ENCODE measurements around the gene CCDC93. TPM values are rescaled to one million over a fixed set of nuclear protein-coding genes. Genes with fewer than 3 reads are reported as not detected.
A peak's percentile ranks its signal among the peaks of the same experiment; 100 is the strongest.

Gene CCDC93
- total RNA-seq, 6 experiments from 2014 or later, result 13.4 to 17.2 (median 14.4) TPM

- Mint-ChIP-seq H3K4me1 (ENCODE audit: low read depth) (no peaks in the 10 kb centered on the region), H3K36me3 (ENCODE audit: low read depth) (peaks cover 21% of the 10 kb centered on the region), H3K27ac (no peak overlapping the region), H3K9me3 (no peaks in the 10 kb centered on the region), H3K4me3 (no peak overlapping the region), H3K27me3 (ENCODE audit: insufficient read depth) (no peaks in the 10 kb centered on the region)
- TF ChIP-seq CTCF (IDR thresholded peaks at IDR 0.05), result no peak
- no peak for DNase-seq
Observed at GRCh38 chr2:117996525-117996924, 17.3 kb downstream of the CCDC93 start.

GRCh38 chr2:117994729-117995128, 19.1 kb downstream of the CCDC93 start:
- H3K4me1 Mint-ChIP-seq (ENCODE audit: low read depth), result no peaks in the 10 kb centered on the region
- TF ChIP-seq CTCF (IDR thresholded peaks at IDR 0.05), result no peak
- peaks cover 17% of the 10 kb centered on the region for H3K36me3 Mint-ChIP-seq (ENCODE audit: low read depth)
- H3K27ac Mint-ChIP-seq, result no peak overlapping the region
- H3K4me3 Mint-ChIP-seq, result no peak overlapping the region
- H3K27me3 Mint-ChIP-seq (ENCODE audit: insufficient read depth), result no peaks in the 10 kb centered on the region
- DNase-seq, result no peak
- no peaks in the 10 kb centered on the region for H3K9me3 Mint-ChIP-seq

GRCh38 chr2:117989854-117990438, 23.9 kb downstream of the CCDC93 start:
- peaks cover 2% of the 10 kb centered on the region; the same call in 1 of the 2 replicates for H3K27me3 Mint-ChIP-seq (ENCODE audit: insufficient read depth)

GRCh38 chr2:117987121-117987520, 26.7 kb downstream of the CCDC93 start:
- no peak for TF ChIP-seq CTCF (IDR thresholded peaks at IDR 0.05)
- no peaks in the 10 kb centered on the region for H3K9me3 Mint-ChIP-seq
- H3K36me3 Mint-ChIP-seq (ENCODE audit: low read depth), result peaks cover 11% of the 10 kb centered on the region
- H3K27ac Mint-ChIP-seq, result no peak overlapping the region
- no peak overlapping the region for H3K4me3 Mint-ChIP-seq
- H3K27me3 Mint-ChIP-seq (ENCODE audit: insufficient read depth), result peaks cover 2% of the 10 kb centered on the region; the same call in 1 of the 2 replicates
- H3K4me1 Mint-ChIP-seq (ENCODE audit: low read depth), result peaks cover 31% of the 10 kb centered on the region
- DNase-seq, result no peak

More at GRCh38 chr2:117989854-117990438, 23.9 kb downstream of the CCDC93 start:
- Mint-ChIP-seq H3K27ac (no peak overlapping the region), H3K4me1 (ENCODE audit: low read depth) (peaks cover 5% of the 10 kb centered on the region; the same call in 1 of the 2 replicates), H3K36me3 (ENCODE audit: low read depth) (peaks cover 12% of the 10 kb centered on the region), H3K4me3 (no peak overlapping the region), H3K9me3 (no peaks in the 10 kb centered on the region)
- TF ChIP-seq CTCF (IDR thresholded peaks at IDR 0.05), result no peak
- DNase-seq, result no peak

GRCh38 chr2:117985092-117985491, 28.8 kb downstream of the CCDC93 start:
- no peak overlapping the region for H3K4me3 Mint-ChIP-seq
- no peak for DNase-seq
- peaks cover 51% of the 10 kb centered on the region for H3K4me1 Mint-ChIP-seq (ENCODE audit: low read depth)
- no peaks in the 10 kb centered on the region for H3K9me3 Mint-ChIP-seq
- 0 out of 2 replicates have a peak, but pooled peaks have one; percentile 18 for TF ChIP-seq CTCF (IDR thresholded peaks at IDR 0.05)
- H3K27me3 Mint-ChIP-seq (ENCODE audit: insufficient read depth), result peaks cover 2% of the 10 kb centered on the region
- peaks cover 14% of the 10 kb centered on the region for H3K36me3 Mint-ChIP-seq (ENCODE audit: low read depth)
- no peak overlapping the region for H3K27ac Mint-ChIP-seq

Data from HFFc6 (cell line).